Measurements from ENCODE around the gene GLYATL1. TPM values are rescaled to one million over a fixed set of nuclear protein-coding genes. Genes with fewer than 3 reads are reported as not detected.

Gene GLYATL1
- total and polyA plus RNA-seq, 4 donors = 64.9 to 622 (median 247) TPM

DNA sequence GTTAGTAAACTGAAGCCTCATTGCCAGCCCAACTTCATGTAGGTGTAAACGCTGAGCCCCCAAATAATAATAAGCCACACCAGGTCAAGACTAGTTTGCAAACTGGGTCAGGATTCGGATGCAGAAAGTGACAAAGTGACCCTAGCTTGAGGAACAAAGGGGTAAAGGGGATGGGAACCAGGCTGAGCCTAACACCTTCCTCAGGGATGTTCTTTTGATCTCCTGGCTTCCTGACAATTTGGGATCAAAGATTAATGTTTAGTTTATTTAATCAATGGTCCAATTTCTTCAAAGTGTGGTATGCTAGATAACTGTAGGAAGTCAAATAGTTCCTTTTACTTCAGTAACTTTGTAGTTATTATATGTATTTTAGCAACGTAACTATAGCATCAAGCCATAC lies 9.9 kb downstream of the GLYATL1 start:
- H3K27me3 ChIP-seq (ENCODE audit: control insufficient read depth in 4 of 4, insufficient read depth in 4 of 4, low read length in 3 of 4) = no peaks in the 10 kb centered on the region
- H3K27ac ChIP-seq (ENCODE audit: low read depth in 1 of 2, low read length in 2 of 2) = no peak overlapping the region
- H3K9ac ChIP-seq (ENCODE audit: low read depth in 1 of 2, low read length in 2 of 2) = no peak overlapping the region
- peaks cover 0 to 21% (median 13%) of the 10 kb centered on the region in 4 donors for H3K36me3 ChIP-seq (ENCODE audit: control insufficient read depth in 4 of 4, insufficient read depth in 3 of 4, low read depth in 1 of 4, low read length in 3 of 4)
- TF ChIP-seq HNF4A (conservative IDR thresholded peaks at IDR 0.05) = peak; percentile 14 to 38
- peak in 1 of 2 donors; percentile 9 for TF ChIP-seq RXRA (IDR thresholded peaks at IDR 0.05)
- TF ChIP-seq SP1 (IDR thresholded peaks at IDR 0.05) = no peak
- H3K4me3 ChIP-seq (ENCODE audit: low read depth in 1 of 3, low read length in 3 of 3) = no peak overlapping the region
- no peak for DNase-seq (ENCODE audit: low spot score)
- peaks cover 4 to 42% (median 33%) of the 10 kb centered on the region in 4 donors for H3K4me1 ChIP-seq (ENCODE audit: control insufficient read depth in 4 of 4, insufficient read depth in 4 of 4, low read length in 3 of 4)
- 30% methylated on average over 3 of the region's 3 CpGs for WGBS
- no peaks in the 10 kb centered on the region for H3K9me3 ChIP-seq (ENCODE audit: control insufficient read depth in 4 of 4, low read length in 3 of 4)

DNA sequence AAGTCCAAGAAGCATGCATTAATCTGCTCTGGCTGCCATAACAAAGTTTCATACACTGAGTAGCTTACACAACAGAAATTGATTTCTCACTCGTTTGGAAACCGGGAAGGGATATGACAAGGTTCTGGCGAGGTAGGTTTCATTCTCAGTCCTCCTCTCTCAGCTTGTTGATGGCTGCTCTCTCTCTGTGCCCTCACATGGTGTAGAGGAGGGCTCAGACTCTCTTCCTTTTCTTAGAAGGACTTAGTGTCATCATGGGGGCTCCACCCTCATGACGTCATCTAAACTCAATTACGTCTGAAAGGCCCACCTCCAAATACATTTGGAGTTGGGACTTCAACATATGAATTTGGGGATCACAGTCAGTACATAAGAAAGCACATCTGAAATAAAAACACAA lies 18.6 kb downstream of the GLYATL1 start:
- peaks cover 0 to 12% (median 5%) of the 10 kb centered on the region in 4 donors for H3K4me1 ChIP-seq (ENCODE audit: control insufficient read depth in 4 of 4, insufficient read depth in 4 of 4, low read length in 3 of 4)

DNA sequence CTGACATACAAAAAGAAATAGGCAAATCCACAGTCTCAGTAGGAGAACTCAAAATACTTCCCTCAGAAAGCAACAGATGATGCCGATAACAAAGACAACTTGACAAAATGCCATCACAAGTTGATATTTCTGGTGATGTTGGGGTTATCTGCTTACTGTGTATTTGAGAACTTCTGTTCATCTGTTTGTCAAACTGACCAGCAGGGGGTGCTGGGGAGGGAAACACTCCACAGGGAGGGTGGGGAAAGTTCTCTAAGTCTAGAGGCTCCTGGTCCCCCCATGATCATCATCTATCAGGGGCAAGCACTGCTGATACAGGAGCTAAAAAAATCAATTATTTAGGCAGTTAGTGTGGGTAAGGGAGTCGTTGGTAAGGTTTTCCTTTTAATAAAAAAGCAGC lies 19.2 kb downstream of the GLYATL1 start:
- TF ChIP-seq, protein P1, sequence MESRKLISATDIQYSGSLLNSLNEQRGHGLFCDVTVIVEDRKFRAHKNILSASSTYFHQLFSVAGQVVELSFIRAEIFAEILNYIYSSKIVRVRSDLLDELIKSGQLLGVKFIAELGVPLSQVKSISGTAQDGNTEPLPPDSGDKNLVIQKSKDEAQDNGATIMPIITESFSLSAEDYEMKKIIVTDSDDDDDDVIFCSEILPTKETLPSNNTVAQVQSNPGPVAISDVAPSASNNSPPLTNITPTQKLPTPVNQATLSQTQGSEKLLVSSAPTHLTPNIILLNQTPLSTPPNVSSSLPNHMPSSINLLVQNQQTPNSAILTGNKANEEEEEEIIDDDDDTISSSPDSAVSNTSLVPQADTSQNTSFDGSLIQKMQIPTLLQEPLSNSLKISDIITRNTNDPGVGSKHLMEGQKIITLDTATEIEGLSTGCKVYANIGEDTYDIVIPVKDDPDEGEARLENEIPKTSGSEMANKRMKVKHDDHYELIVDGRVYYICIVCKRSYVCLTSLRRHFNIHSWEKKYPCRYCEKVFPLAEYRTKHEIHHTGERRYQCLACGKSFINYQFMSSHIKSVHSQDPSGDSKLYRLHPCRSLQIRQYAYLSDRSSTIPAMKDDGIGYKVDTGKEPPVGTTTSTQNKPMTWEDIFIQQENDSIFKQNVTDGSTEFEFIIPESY (IDR thresholded peaks at IDR 0.05) = no peak
- TF ChIP-seq, protein P2, sequence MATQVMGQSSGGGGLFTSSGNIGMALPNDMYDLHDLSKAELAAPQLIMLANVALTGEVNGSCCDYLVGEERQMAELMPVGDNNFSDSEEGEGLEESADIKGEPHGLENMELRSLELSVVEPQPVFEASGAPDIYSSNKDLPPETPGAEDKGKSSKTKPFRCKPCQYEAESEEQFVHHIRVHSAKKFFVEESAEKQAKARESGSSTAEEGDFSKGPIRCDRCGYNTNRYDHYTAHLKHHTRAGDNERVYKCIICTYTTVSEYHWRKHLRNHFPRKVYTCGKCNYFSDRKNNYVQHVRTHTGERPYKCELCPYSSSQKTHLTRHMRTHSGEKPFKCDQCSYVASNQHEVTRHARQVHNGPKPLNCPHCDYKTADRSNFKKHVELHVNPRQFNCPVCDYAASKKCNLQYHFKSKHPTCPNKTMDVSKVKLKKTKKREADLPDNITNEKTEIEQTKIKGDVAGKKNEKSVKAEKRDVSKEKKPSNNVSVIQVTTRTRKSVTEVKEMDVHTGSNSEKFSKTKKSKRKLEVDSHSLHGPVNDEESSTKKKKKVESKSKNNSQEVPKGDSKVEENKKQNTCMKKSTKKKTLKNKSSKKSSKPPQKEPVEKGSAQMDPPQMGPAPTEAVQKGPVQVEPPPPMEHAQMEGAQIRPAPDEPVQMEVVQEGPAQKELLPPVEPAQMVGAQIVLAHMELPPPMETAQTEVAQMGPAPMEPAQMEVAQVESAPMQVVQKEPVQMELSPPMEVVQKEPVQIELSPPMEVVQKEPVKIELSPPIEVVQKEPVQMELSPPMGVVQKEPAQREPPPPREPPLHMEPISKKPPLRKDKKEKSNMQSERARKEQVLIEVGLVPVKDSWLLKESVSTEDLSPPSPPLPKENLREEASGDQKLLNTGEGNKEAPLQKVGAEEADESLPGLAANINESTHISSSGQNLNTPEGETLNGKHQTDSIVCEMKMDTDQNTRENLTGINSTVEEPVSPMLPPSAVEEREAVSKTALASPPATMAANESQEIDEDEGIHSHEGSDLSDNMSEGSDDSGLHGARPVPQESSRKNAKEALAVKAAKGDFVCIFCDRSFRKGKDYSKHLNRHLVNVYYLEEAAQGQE (IDR thresholded peaks at IDR 0.05) = no peak
- no peak for TF ChIP-seq NR2F2 (IDR thresholded peaks at IDR 0.05)
- no peak for TF ChIP-seq FOXA2 (IDR thresholded peaks at IDR 0.05)
- TF ChIP-seq, protein P3, sequence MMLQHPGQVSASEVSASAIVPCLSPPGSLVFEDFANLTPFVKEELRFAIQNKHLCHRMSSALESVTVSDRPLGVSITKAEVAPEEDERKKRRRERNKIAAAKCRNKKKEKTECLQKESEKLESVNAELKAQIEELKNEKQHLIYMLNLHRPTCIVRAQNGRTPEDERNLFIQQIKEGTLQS (IDR thresholded peaks at IDR 0.05) = no peak
- TF ChIP-seq, protein P4, sequence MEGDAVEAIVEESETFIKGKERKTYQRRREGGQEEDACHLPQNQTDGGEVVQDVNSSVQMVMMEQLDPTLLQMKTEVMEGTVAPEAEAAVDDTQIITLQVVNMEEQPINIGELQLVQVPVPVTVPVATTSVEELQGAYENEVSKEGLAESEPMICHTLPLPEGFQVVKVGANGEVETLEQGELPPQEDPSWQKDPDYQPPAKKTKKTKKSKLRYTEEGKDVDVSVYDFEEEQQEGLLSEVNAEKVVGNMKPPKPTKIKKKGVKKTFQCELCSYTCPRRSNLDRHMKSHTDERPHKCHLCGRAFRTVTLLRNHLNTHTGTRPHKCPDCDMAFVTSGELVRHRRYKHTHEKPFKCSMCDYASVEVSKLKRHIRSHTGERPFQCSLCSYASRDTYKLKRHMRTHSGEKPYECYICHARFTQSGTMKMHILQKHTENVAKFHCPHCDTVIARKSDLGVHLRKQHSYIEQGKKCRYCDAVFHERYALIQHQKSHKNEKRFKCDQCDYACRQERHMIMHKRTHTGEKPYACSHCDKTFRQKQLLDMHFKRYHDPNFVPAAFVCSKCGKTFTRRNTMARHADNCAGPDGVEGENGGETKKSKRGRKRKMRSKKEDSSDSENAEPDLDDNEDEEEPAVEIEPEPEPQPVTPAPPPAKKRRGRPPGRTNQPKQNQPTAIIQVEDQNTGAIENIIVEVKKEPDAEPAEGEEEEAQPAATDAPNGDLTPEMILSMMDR (IDR thresholded peaks at IDR 0.05; ENCODE audit: low read depth, low read length, missing input control) = peak; percentile 48
- TF ChIP-seq SP1 (IDR thresholded peaks at IDR 0.05) = no peak
- TF ChIP-seq TAF1 (conservative IDR thresholded peaks at IDR 0.05) = no peak
- no peak for TF ChIP-seq HNF4A (conservative IDR thresholded peaks at IDR 0.05)
- TF ChIP-seq RAD21 (IDR thresholded peaks at IDR 0.05) = peak; percentile 65 to 82
- DNase-seq (ENCODE audit: low spot score) = peak; percentile 56
- H3K4me1 ChIP-seq (ENCODE audit: control insufficient read depth in 4 of 4, insufficient read depth in 4 of 4, low read length in 3 of 4) = peaks cover 0 to 16% (median 6%) of the 10 kb centered on the region in 4 donors
- no peak overlapping the region for H3K9ac ChIP-seq (ENCODE audit: low read depth in 1 of 2, low read length in 2 of 2)
- WGBS = 43% methylated on average over 2 of the region's 2 CpGs
- H3K9me3 ChIP-seq (ENCODE audit: control insufficient read depth in 4 of 4, low read length in 3 of 4) = no peaks in the 10 kb centered on the region
- no peaks in the 10 kb centered on the region for H3K27me3 ChIP-seq (ENCODE audit: control insufficient read depth in 4 of 4, insufficient read depth in 4 of 4, low read length in 3 of 4)
- H3K36me3 ChIP-seq (ENCODE audit: control insufficient read depth in 4 of 4, insufficient read depth in 3 of 4, low read depth in 1 of 4, low read length in 3 of 4) = peaks cover 0 to 13% (median 9%) of the 10 kb centered on the region in 4 donors
- H3K27ac ChIP-seq (ENCODE audit: low read depth in 1 of 2, low read length in 2 of 2) = peak overlapping the region in 1 of 2 donors; percentile 62
- H3K4me3 ChIP-seq (ENCODE audit: low read depth in 1 of 3, low read length in 3 of 3) = no peak overlapping the region

More for the DNA sequence above, 18.6 kb downstream of the GLYATL1 start:
- no peaks in the 10 kb centered on the region for H3K27me3 ChIP-seq (ENCODE audit: control insufficient read depth in 4 of 4, insufficient read depth in 4 of 4, low read length in 3 of 4)
- WGBS = 19% methylated on average over 5 of the region's 5 CpGs
- no peak overlapping the region for H3K9ac ChIP-seq (ENCODE audit: low read depth in 1 of 2, low read length in 2 of 2)
- peak overlapping the region in 1 of 2 donors; percentile 62 for H3K27ac ChIP-seq (ENCODE audit: low read depth in 1 of 2, low read length in 2 of 2)
- TF ChIP-seq, protein P4 (IDR thresholded peaks at IDR 0.05; ENCODE audit: low read depth, low read length, missing input control) = no peak
- peak; percentile 36 for TF ChIP-seq TAF1 (conservative IDR thresholded peaks at IDR 0.05)
- H3K9me3 ChIP-seq (ENCODE audit: control insufficient read depth in 4 of 4, low read length in 3 of 4) = no peaks in the 10 kb centered on the region
- peak overlapping the region in 1 of 3 donors; percentile 23 for H3K4me3 ChIP-seq (ENCODE audit: low read depth in 1 of 3, low read length in 3 of 3)
- no peak for DNase-seq (ENCODE audit: low spot score)
- H3K36me3 ChIP-seq (ENCODE audit: control insufficient read depth in 4 of 4, insufficient read depth in 3 of 4, low read depth in 1 of 4, low read length in 3 of 4) = peaks cover 0 to 13% (median 9%) of the 10 kb centered on the region in 4 donors

All from liver (tissue), 9 donors.